ENCODE measurements around the gene CAPZA2.
"Not testable (repeated sequence)": the region's sequence is repeated elsewhere in the genome, so short reads cannot be mapped to it uniquely, and the experiment has no call there.

The CAPZA2 gene

DNA sequence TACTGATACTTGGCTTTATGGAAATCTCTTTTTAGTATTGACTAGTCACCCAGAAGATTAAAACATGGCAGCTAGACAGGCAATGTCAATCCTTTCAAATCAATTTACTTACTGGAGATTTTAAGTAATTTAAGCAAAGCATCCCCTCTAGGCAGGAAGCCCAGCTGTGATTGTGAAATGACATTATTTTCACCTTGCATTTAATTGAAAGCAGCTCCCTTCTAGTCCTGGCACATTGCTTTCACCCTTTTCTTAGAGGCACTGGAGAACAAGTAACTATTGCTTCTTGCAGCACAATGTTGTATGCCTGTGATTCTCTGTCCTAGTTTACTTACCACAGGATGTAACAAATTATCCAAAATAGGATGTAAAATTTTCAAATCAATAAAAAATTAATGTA lies 104.2 kb downstream of the CAPZA2 start:
- no peak overlapping the region for H3K27ac ChIP-seq
- TF ChIP-seq, protein P1, sequence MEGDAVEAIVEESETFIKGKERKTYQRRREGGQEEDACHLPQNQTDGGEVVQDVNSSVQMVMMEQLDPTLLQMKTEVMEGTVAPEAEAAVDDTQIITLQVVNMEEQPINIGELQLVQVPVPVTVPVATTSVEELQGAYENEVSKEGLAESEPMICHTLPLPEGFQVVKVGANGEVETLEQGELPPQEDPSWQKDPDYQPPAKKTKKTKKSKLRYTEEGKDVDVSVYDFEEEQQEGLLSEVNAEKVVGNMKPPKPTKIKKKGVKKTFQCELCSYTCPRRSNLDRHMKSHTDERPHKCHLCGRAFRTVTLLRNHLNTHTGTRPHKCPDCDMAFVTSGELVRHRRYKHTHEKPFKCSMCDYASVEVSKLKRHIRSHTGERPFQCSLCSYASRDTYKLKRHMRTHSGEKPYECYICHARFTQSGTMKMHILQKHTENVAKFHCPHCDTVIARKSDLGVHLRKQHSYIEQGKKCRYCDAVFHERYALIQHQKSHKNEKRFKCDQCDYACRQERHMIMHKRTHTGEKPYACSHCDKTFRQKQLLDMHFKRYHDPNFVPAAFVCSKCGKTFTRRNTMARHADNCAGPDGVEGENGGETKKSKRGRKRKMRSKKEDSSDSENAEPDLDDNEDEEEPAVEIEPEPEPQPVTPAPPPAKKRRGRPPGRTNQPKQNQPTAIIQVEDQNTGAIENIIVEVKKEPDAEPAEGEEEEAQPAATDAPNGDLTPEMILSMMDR (IDR thresholded peaks at IDR 0.05) = no peak
- no peak for TF ChIP-seq ZFX (IDR thresholded peaks at IDR 0.05; ENCODE audit: borderline replicate concordance)

DNA sequence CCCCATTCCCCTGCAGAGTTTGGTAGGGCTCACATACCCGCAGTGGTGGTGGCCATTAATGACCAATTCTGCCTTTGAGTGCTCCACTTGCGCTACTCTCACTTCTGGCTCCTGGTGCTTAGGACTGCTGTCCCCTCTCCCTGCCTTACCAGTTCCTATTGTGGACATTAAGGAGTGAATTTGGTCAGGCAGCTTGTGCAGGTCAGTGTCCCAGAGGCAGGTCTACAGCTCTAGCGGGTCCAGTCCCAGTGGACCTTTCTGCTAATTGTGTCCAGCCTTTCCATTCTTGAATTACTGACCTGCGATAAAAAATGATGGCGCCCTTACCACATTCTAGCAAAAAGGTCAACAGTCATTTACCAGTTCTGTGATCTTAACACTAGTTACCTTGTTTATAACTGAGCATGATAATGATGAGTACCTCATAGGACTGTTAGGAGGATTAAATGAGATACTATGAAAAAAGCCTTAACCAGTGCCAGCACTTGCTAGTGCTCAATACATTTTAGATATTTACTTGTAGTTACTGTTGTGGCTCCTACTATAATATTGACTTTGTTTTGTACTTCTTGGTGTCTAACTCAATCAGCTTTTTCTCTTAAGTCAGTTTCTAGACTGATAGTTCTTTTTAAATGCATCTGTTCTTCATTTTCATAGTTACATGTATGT lies 105.0 kb downstream of the CAPZA2 start:
- no peak for TF ChIP-seq ZFX (IDR thresholded peaks at IDR 0.05; ENCODE audit: borderline replicate concordance)
- TF ChIP-seq, protein P1 (IDR thresholded peaks at IDR 0.05) = no peak
- no peak overlapping the region for H3K27ac ChIP-seq

DNA sequence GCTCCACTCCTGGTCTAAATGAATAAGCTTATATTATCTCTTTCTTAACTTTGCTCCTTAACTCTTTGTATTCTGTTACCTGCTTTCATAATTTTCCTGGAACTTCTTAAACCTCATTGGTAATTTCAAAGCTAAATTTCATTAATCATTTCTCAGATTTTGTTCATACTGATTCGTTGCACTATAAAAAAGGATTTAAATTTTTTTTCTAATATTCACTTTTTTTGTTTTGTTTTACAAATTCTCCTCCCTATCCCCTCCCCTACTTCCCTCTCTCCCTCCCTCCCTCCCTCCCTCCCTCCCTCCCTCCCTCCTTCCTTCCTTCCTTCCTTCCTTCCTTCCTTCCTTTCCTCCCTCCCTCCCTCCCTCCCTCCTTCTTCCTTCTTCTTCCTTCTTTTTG lies 105.6 kb downstream of the CAPZA2 start:
- no peak overlapping the region for H3K27ac ChIP-seq
- no peak for TF ChIP-seq ZFX (IDR thresholded peaks at IDR 0.05; ENCODE audit: borderline replicate concordance)
- TF ChIP-seq, protein P1 (IDR thresholded peaks at IDR 0.05) = no peak

DNA sequence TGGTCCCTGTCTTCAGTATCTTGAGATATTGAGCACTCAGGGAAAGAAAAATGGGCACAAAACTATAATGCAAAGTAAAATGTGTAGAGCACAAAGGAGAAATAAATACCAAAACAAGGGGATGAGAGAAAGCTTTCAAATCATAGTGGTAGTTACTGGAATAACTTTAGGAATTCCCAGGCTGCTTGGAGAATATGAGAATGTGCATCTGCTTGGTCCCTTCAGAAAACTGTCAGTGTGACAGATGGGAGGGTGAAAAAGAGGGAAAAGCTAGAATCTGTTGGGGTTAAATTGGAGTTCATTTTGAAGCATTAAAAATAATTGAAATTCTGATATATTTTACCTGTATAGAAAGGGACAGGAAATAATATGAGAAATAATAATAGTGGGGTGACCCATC lies 106.2 kb downstream of the CAPZA2 start:
- TF ChIP-seq, protein P1 (IDR thresholded peaks at IDR 0.05) = no peak
- TF ChIP-seq ZFX (IDR thresholded peaks at IDR 0.05; ENCODE audit: borderline replicate concordance) = no peak
- H3K27ac ChIP-seq = no peak overlapping the region

DNA sequence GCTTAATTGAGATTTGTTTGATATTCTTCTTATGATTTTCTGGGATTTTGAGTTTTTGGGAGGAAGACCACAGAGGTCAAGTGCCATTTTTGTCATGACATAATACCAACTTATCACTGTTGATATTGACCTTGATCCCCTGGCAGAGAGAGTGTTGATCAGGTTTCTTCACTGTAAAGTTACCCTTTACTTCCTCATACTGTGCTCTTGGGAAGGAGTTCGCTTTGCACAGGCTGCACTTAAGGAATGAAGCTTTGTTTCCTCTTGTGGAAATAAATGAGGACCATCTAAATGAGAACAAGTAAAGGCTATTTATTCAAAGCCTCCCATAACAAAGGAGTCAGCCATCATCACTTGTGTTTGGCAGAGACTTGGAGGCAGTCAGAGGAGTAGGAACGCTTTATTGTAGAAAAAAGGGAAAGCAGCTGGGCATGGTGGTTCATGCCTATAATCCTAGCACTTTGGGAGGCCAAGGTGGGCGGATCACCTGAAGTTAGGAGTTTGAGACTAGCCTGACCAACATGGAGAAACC lies 107.0 kb downstream of the CAPZA2 start:
- H3K27ac ChIP-seq = no peak overlapping the region
- no peak for TF ChIP-seq ZFX (IDR thresholded peaks at IDR 0.05; ENCODE audit: borderline replicate concordance)
- TF ChIP-seq, protein P1 (IDR thresholded peaks at IDR 0.05) = no peak

DNA sequence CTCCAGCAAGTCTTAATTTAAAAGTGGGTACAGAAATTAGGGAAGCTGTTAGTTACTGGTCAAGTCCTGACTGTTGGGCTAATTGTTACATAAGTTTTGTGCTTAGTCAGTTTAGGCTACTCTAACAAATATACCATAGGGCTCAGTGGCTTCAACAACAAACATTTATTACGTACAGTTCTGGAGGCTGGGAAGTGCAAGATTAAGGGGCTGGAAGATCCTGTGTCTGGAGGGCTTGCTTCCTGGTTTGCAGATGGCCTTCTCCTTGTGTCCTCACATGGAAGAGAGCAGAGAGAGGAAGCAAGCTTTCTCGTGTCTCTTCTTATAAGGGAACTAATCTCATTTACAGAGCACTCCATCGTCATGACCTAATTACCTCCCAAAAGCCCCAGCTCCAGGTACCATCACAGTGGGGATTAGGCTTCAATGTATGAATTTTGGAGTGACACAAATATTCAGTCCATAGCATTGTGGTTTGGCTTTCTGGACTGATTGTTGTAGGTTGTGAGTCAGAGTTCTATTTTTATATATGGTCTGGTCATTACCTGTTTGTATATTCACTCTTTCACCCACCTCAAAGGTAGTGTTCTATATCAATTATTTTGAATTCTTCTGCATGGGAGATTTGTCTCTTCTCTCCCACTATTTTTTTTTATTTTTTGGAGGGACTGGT lies 108.0 kb downstream of the CAPZA2 start:
- H3K27ac ChIP-seq = no peak overlapping the region
- no peak for TF ChIP-seq ZFX (IDR thresholded peaks at IDR 0.05; ENCODE audit: borderline replicate concordance)
- TF ChIP-seq, protein P1 (IDR thresholded peaks at IDR 0.05) = no peak

DNA sequence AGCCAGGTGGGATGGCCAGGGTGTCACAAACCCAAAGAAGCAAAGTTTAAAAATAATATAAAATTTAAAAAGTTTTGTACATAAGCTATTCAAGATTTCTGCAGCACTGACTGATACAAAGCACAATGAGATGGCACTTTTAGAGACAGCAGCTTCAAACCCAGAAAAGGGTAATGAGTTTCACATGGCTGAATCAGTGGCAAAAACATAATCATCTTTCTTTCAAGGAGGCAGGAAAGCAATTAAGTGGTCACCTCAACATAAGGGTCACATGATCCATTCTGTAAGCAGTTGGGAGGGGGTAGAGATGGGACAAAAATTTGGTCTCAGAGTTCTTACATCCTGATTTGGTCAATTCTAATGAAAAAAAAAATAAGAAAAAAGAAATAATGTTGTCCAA lies 108.8 kb downstream of the CAPZA2 start:
- not testable (repeated sequence) for H3K27ac ChIP-seq

Measured in 22Rv1 (cell line).